Lung (tissue), 16 donors: Measurements from ENCODE around the gene CARD18. TPM values are rescaled to one million over a fixed set of nuclear protein-coding genes. Genes with fewer than 3 reads are reported as not detected.

ENCODE experiments used
- ATAC-seq: fragments of 200-7000 bp; cut with Tn5 transposase; one replicate; pipeline ENCODE4 v1.9.1; 2020; ENCODE audit warnings: moderate number of reproducible peaks; ENCODE audit not compliant: insufficient read depth, low FRiP score
- DNase-seq, 3 donors: peaks; one replicate each; pipeline ENCODE4 v3.0.0-alpha.2; 2013 to 2017
- H3K27ac ChIP-seq, 2 donors: one replicate each; pipeline ENCODE4 v1.5.1; 2013; ENCODE audit warnings: mild to moderate bottlenecking in 2 of 2, moderate library complexity in 2 of 2, control low read depth in 1 of 2, inconsistent platforms in 1 of 2, low read depth in 1 of 2, low read length in 1 of 2
- H3K27me3 ChIP-seq, 3 donors: one replicate each; pipeline ENCODE4 v1.5.1; 2013; ENCODE audit warnings: low read length in 2 of 3; ENCODE audit not compliant: control insufficient read depth in 3 of 3, insufficient read depth in 3 of 3
- H3K36me3 ChIP-seq, 4 donors: one replicate each; pipeline ENCODE4 v1.5.1; 2013; ENCODE audit warnings: low read length in 4 of 4, mild to moderate bottlenecking in 1 of 4, moderate library complexity in 1 of 4; ENCODE audit not compliant: control insufficient read depth in 4 of 4, insufficient read depth in 4 of 4
- H3K4me1 ChIP-seq, 5 donors: one replicate each; pipeline ENCODE4 v1.5.1; 2013; ENCODE audit warnings: low read length in 5 of 5, mild to moderate bottlenecking in 2 of 5, moderate library complexity in 1 of 5; ENCODE audit not compliant: control insufficient read depth in 5 of 5, insufficient read depth in 5 of 5
- H3K4me3 ChIP-seq: one replicate; pipeline ENCODE4 v1.5.1; 2013; ENCODE audit warnings: mild to moderate bottlenecking, control low read depth, moderate library complexity
- H3K9ac ChIP-seq, 2 donors: one replicate each; pipeline ENCODE4 v1.5.1; 2013; ENCODE audit warnings: low read length in 2 of 2, control low read depth in 1 of 2; ENCODE audit not compliant: insufficient read depth in 1 of 2
- H3K9me3 ChIP-seq, 4 donors: one replicate each; pipeline ENCODE4 v1.5.1; 2013; ENCODE audit warnings: low read length in 3 of 4, mild to moderate bottlenecking in 1 of 4, moderate library complexity in 1 of 4; ENCODE audit not compliant: control insufficient read depth in 4 of 4, insufficient read depth in 3 of 4
- CTCF ChIP-seq: IDR thresholded peaks from 2 replicates; pipeline ENCODE4 v1.5.1; 2012; ENCODE audit warnings: mild to moderate bottlenecking; ENCODE audit errors: control extremely low read depth, extremely low read depth
- WGBS, 2 donors: extraction: QIAGEN DNeasy Blood & Tissue Kit; methylation state at CpG; one replicate each; pipeline ENCODE4 v1.1.7; 2013; 5-methylcytosine and 5-hydroxymethylcytosine counted together
- long read RNA-seq, 5 donors: transcript quantifications; one replicate each; lab custom pipeline, GENCODE V29; 2026
- polyA plus RNA-seq, 2 donors: library from polyadenylated mRNA; stranded (reverse); fragments of 200-250 nt; gene quantifications; one replicate each; pipeline ENCODE4 v1.2.1, GENCODE V29; 2013
- total RNA-seq, 2 donors: library from RNA; depleted of rRNA in 1 of 2; stranded (reverse); fragments of >200 nt in 1 of 2; gene quantifications; one replicate each; pipeline ENCODE4 v1.2.1, GENCODE V29; 2014 to 2021
- donor health status: control.
- donor health status: control.
- donor health status: Bipolar disorder and iron deficiency.
- donor health status: healthy.
- donor health status: DM: yes; HTN: yes; CAD: no.

CARD18 gene
- total RNA-seq (not detected), polyA plus RNA-seq (not detected)
- long read RNA-seq, donor 1, result 0 reads
- long read RNA-seq, donor 2, result 0 reads
- long read RNA-seq, donor 3, result 0 reads
- long read RNA-seq, donor 4, result 0 reads
- long read RNA-seq, donor 5, result 0 reads

- WGBS, 2 donors, result 89 to 95% methylated on average over 2 of the region's 2 CpGs
- Histone ChIP-seq H3K27me3 (no peaks in the 10 kb centered on the region), H3K9ac (no peak within 1 kb of the TSS), H3K9me3 (no peaks in the 10 kb centered on the region), H3K4me3 (no peak within 1 kb of the TSS), H3K4me1 (no peaks in the 10 kb centered on the region), H3K27ac (no peak within 1 kb of the TSS), H3K36me3 (no peaks in the 10 kb centered on the region)
- no peak for ATAC-seq
- no peak for TF ChIP-seq CTCF
- DNase-seq, result no peak
These were observed at the start of gene CARD18 for GRCh38 chr11:105139669-105140068. Gene CARD18, minus strand, starts transcription at chr11:105139769. Its CDS starts 43 bp downstream, at chr11:105139726.

DNA sequence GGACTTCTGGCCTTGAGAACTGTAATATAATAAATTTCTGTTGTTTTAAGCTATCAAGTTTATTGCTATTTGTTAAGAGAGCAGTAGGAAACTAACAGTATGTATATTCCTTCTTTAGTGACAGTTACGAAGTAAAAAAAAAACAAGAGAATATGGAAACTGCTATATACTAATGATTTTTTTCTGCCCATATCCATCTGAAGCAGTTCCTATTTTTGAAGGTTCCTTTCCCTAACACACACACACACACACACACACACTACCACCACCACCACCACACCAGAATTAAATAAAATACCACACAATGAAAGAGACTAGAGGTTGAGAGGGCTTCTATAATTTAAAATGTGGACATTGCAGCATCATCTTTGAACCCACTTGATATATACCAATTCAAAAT is 44.4 kb upstream of the CARD18 start:
- no peaks in the 10 kb centered on the region for H3K9me3 ChIP-seq
- ATAC-seq (no peak), DNase-seq (no peak)
- peaks cover 0 to 9% (median 0%) of the 10 kb centered on the region in 5 donors for H3K4me1 ChIP-seq
- no peak overlapping the region for H3K4me3 ChIP-seq
- no peak overlapping the region for H3K9ac ChIP-seq
- 82 to 89% methylated on average over 1 of the region's 1 CpG for WGBS, 2 donors
- TF ChIP-seq CTCF, result no peak
- H3K27ac ChIP-seq, result no peak overlapping the region
- no peaks in the 10 kb centered on the region for H3K27me3 ChIP-seq
- H3K36me3 ChIP-seq, result no peaks in the 10 kb centered on the region

GRCh38 chr11:105183426-105183825 is 43.9 kb upstream of the CARD18 start:
- DNase-seq (no peak), ATAC-seq (no peak)
- H3K4me3 ChIP-seq, result no peak overlapping the region
- 39 to 51% methylated on average over 3 of the region's 3 CpGs for WGBS, 2 donors
- TF ChIP-seq CTCF, result no peak
- H3K27me3 ChIP-seq, result no peaks in the 10 kb centered on the region
- H3K36me3 ChIP-seq, result no peaks in the 10 kb centered on the region
- no peak overlapping the region for H3K9ac ChIP-seq
- H3K9me3 ChIP-seq, result no peaks in the 10 kb centered on the region
- peaks cover 0 to 9% (median 0%) of the 10 kb centered on the region in 5 donors for H3K4me1 ChIP-seq
- H3K27ac ChIP-seq, result no peak overlapping the region

GRCh38 chr11:105181521-105181920 is 42.0 kb upstream of the CARD18 start:
- no peak overlapping the region for H3K9ac ChIP-seq
- H3K27ac ChIP-seq, result no peak overlapping the region
- no peaks in the 10 kb centered on the region for H3K9me3 ChIP-seq
- 20 to 32% methylated on average over 1 of the region's 1 CpG for WGBS, 2 donors
- peaks cover 0 to 9% (median 0%) of the 10 kb centered on the region in 5 donors for H3K4me1 ChIP-seq
- ATAC-seq (peak; percentile 83), DNase-seq (peak in 2 of 3 donors; percentile 37 to 59)
- no peak for TF ChIP-seq CTCF
- no peaks in the 10 kb centered on the region for H3K27me3 ChIP-seq
- no peak overlapping the region for H3K4me3 ChIP-seq
- H3K36me3 ChIP-seq, result no peaks in the 10 kb centered on the region
